ENCODE results near the gene RAB5B. TPM values are rescaled to one million over a fixed set of nuclear protein-coding genes. Genes with fewer than 3 reads are reported as not detected.
"Not testable (repeated sequence)": the region's sequence is repeated elsewhere in the genome, so short reads cannot be mapped to it uniquely, and the experiment has no call there.

RAB5B gene
- total RNA-seq, 2 experiments from 2014 or later: 51.9 to 52.9 TPM

- POLR2A ChIA-PET: interaction anchor here (0.6 to 1.8 kb wide), 7 partner anchors 19 to 299 kb away, joined by 3 to 5 read pairs (median 3); partner anchors contain the start of genes ESYT1, PA2G4 and RAB5B
Measured at GRCh38 chr12:56040151-56040550, 66.3 kb downstream of the RAB5B start.

GRCh38 chr12:56040963-56041551 is 67.2 kb downstream of the RAB5B start:
- Mint-ChIP-seq H3K9me3 (ENCODE audit: insufficient read depth) (no peaks in the 10 kb centered on the region), H3K27ac (peak overlapping the region; percentile 96), H3K36me3 (ENCODE audit: low read depth) (peaks cover 53% of the 10 kb centered on the region), H3K4me3 (peak overlapping the region; percentile 96), H3K4me1 (ENCODE audit: low read depth) (peaks cover 56% of the 10 kb centered on the region), H3K27me3 (ENCODE audit: low read depth) (no peaks in the 10 kb centered on the region)
- POLR2A ChIA-PET: interaction anchor here (0.6 to 1.8 kb wide), 8 partner anchors 19 to 223 kb away, joined by 3 to 6 read pairs (median 4); partner anchors contain the start of genes ESYT1, PA2G4 and RAB5B
- CTCF ChIA-PET: interaction anchor here (0.6 to 5.2 kb wide), 30 partner anchors 9 to 302 kb away, joined by 3 to 109 read pairs (median 6); partner anchors contain the start of genes ERBB3, IKZF4, ORMDL2 and RAB5B
- ATAC-seq (no peak), DNase-seq (no peak)

More at GRCh38 chr12:56040151-56040550, 66.3 kb downstream of the RAB5B start:
- CTCF ChIA-PET: interaction anchor here (0.8 to 5.2 kb wide), 23 partner anchors 8 to 301 kb away, joined by 3 to 109 read pairs (median 6); partner anchors contain the start of genes IKZF4, ORMDL2, RAB5B and RPL41
- Mint-ChIP-seq H3K27ac (peak overlapping the region; percentile 73), H3K9me3 (ENCODE audit: insufficient read depth) (no peaks in the 10 kb centered on the region), H3K4me1 (ENCODE audit: low read depth) (peaks cover 65% of the 10 kb centered on the region), H3K4me3 (no peak overlapping the region), H3K27me3 (ENCODE audit: low read depth) (no peaks in the 10 kb centered on the region), H3K36me3 (ENCODE audit: low read depth) (peaks cover 58% of the 10 kb centered on the region)
- ATAC-seq (no peak), DNase-seq (no peak)

GRCh38 chr12:56041552-56042429 is 67.9 kb downstream of the RAB5B start, which contains the start of gene RPS26:
TSS of gene RPS26 (plus strand) at chr12:56041918. CDS start at chr12:56042167, 249 bp downstream.
- Mint-ChIP-seq H3K27ac (peak within 1 kb of the TSS; percentile 96), H3K4me3 (peak within 1 kb of the TSS; percentile 96), H3K36me3 (ENCODE audit: low read depth) (peaks cover 47% of the 10 kb centered on the region), H3K4me1 (ENCODE audit: low read depth) (peaks cover 50% of the 10 kb centered on the region), H3K9me3 (ENCODE audit: insufficient read depth) (no peaks in the 10 kb centered on the region), H3K27me3 (ENCODE audit: low read depth) (no peaks in the 10 kb centered on the region)
- peak; percentile 97 for DNase-seq
- ATAC-seq: peak; percentile 91
- ChIA-PET POLR2A (interaction anchor here (0.9 to 1.2 kb wide), 3 partner anchors 46 to 87 kb away, joined by 3 to 6 read pairs (median 3); partner anchors contain the start of gene ESYT1), CTCF (interaction anchor here (0.7 to 5.2 kb wide), 19 partner anchors 9 to 303 kb away, joined by 3 to 109 read pairs (median 6); partner anchors contain the start of genes ORMDL2, RAB5B, RPL41 and SUOX)

- H3K27me3 Mint-ChIP-seq (ENCODE audit: low read depth); ATAC-seq; POLR2A ChIA-PET; CTCF ChIA-PET; H3K9me3 Mint-ChIP-seq (ENCODE audit: insufficient read depth); DNase-seq: not testable (repeated sequence)
- peak overlapping the region; percentile 96 for H3K27ac Mint-ChIP-seq
- H3K4me1 Mint-ChIP-seq (ENCODE audit: low read depth): peaks cover 50% of the 10 kb centered on the region
- H3K36me3 Mint-ChIP-seq (ENCODE audit: low read depth): peaks cover 44% of the 10 kb centered on the region
- peak overlapping the region; percentile 96 for H3K4me3 Mint-ChIP-seq
Measured at GRCh38 chr12:56042430-56042813, 68.5 kb downstream of the RAB5B start.

GRCh38 chr12:56042843-56043242 is 69.0 kb downstream of the RAB5B start:
- H3K9me3 Mint-ChIP-seq (ENCODE audit: insufficient read depth): no peaks in the 10 kb centered on the region
- peaks cover 44% of the 10 kb centered on the region for H3K36me3 Mint-ChIP-seq (ENCODE audit: low read depth)
- ATAC-seq: no peak
- ChIA-PET POLR2A (interaction anchor here (2.5 kb wide), 1 partner anchor 74 kb away, joined by 10 read pairs; the partner anchor contains the start of gene RPL41), CTCF (no interaction called here)
- H3K27ac Mint-ChIP-seq: peak overlapping the region; percentile 96
- H3K4me1 Mint-ChIP-seq (ENCODE audit: low read depth): peaks cover 46% of the 10 kb centered on the region
- no peaks in the 10 kb centered on the region for H3K27me3 Mint-ChIP-seq (ENCODE audit: low read depth)
- DNase-seq: no peak
- peak overlapping the region; percentile 96 for H3K4me3 Mint-ChIP-seq

Other genes starting within 250 kb of the RAB5B start
- gene CD63, start 245.1 kb upstream of the RAB5B start, total RNA-seq: 100 to 1,000 TPM; 203 to 206 TPM
- 10 to 100 TPM; 12.4 to 13.9 TPM for gene GDF11, start 231.0 kb upstream of the RAB5B start, total RNA-seq
- 10 to 100 TPM; 91.1 to 94.8 TPM for gene SARNP, start 156.4 kb upstream of the RAB5B start, total RNA-seq
- 10 to 100 TPM; 55.2 to 57.9 TPM for gene ORMDL2, start 156.0 kb upstream of the RAB5B start, total RNA-seq
- gene DNAJC14, start 144.5 kb upstream of the RAB5B start, total RNA-seq: 10 to 100 TPM; 31.1 to 34.9 TPM
- gene MMP19, start 131.1 kb upstream of the RAB5B start, total RNA-seq: not detected
- gene PYM1, start 46.2 kb upstream of the RAB5B start, total RNA-seq: 10 to 100 TPM; 51.6 to 52.2 TPM
- 100 to 1,000 TPM; 541 to 575 TPM for gene DGKA, start 42.9 kb upstream of the RAB5B start, total RNA-seq
- gene PMEL, start 8.0 kb upstream of the RAB5B start, total RNA-seq: under 1 TPM; 0.10 to 0.55 TPM
- 100 to 1,000 TPM; 128 to 130 TPM for gene CDK2, start 7.2 kb upstream of the RAB5B start, total RNA-seq
- 1 to 10 TPM; 5.8 to 6.8 TPM for gene SUOX, start 23.2 kb downstream of the RAB5B start, total RNA-seq
- 10 to 100 TPM; 19.9 to 20.7 TPM for gene IKZF4, start 47.0 kb downstream of the RAB5B start, total RNA-seq
- gene RPS26, start 67.8 kb downstream of the RAB5B start, total RNA-seq: 10 to 100 TPM; 25.2 to 27.2 TPM
- gene ERBB3, start 106.1 kb downstream of the RAB5B start, total RNA-seq: 1 to 10 TPM; 5.4 to 5.9 TPM
- 100 to 1,000 TPM; 316 to 323 TPM for gene PA2G4, start 130.5 kb downstream of the RAB5B start, total RNA-seq
- 1,000 to 10,000 TPM; 3,845 to 4,046 TPM for gene RPL41, start 142.6 kb downstream of the RAB5B start, total RNA-seq
- gene ZC3H10, start 144.2 kb downstream of the RAB5B start, total RNA-seq: 10 to 100 TPM in 1 of 2 experiments, 1 to 10 TPM in 1; 9.1 to 10.6 TPM
- gene ESYT1, start 154.2 kb downstream of the RAB5B start, total RNA-seq: 100 to 1,000 TPM; 317 to 333 TPM
- gene MYL6B, start 178.5 kb downstream of the RAB5B start, total RNA-seq: 10 to 100 TPM; 60.0 to 60.7 TPM
- gene MYL6, start 184.3 kb downstream of the RAB5B start, total RNA-seq: 1,000 to 10,000 TPM; 1,527 to 1,542 TPM
- 100 to 1,000 TPM; 144 to 154 TPM for gene SMARCC2, start 215.4 kb downstream of the RAB5B start, total RNA-seq
- 10 to 100 TPM; 27.9 to 32.9 TPM for gene RNF41, start 247.8 kb downstream of the RAB5B start, total RNA-seq